Sigmoid colon (tissue), 7 donors: Measurements from ENCODE around the gene POMC. TPM values are rescaled to one million over a fixed set of nuclear protein-coding genes. Genes with fewer than 3 reads are reported as not detected.
"Not testable (repeated sequence)": the region's sequence is repeated elsewhere in the genome, so short reads cannot be mapped to it uniquely, and the experiment has no call there.

Source experiments
- DNase-seq: peaks from one replicate; pipeline ENCODE4 v3.0.0-alpha.2; 2019
- H3K27ac ChIP-seq, 4 donors: fragments of 200-600 bp; sonication (generic); one replicate each; pipeline ENCODE4 v1.5.1; 2016 to 2019; ENCODE audit warnings: mild to moderate bottlenecking in 1 of 4
- H3K27me3 ChIP-seq, 3 donors: fragments of 200-600 bp; sonication (generic); one replicate each; pipeline ENCODE4 v1.5.1; 2019; ENCODE audit warnings: mild to moderate bottlenecking in 1 of 3
- H3K36me3 ChIP-seq, 4 donors: fragments of 200-600 bp; sonication (generic); one replicate each; pipeline ENCODE4 v1.5.1; 2016 to 2019
- H3K4me1 ChIP-seq, 4 donors: fragments of 200-600 bp; sonication (generic); one replicate each; pipeline ENCODE4 v1.5.1; 2017 to 2019
- H3K4me3 ChIP-seq, 4 donors: fragments of 200-600 bp; sonication (generic); one replicate each; pipeline ENCODE4 v1.5.1; 2017 to 2019; ENCODE audit warnings: mild to moderate bottlenecking in 2 of 4, moderate library complexity in 1 of 4
- H3K9me3 ChIP-seq, 4 donors: fragments of 200-600 bp in 3 of 4; sonication (generic) in 3 of 4; one replicate each; pipeline versions ENCODE4 v1.5.1 to v1.6.1; 2013 to 2019
- EP300 ChIP-seq, 4 donors: sonication (generic); formaldehyde crosslinking; IDR thresholded peaks; one replicate each; pipeline ENCODE4 v1.6.1; 2017; ENCODE audit warnings: antibody characterized with exemption in 4 of 4
- POLR2A ChIP-seq, 2 donors: fragments of 450-650 bp; IDR thresholded peaks; one replicate each; pipeline ENCODE4 v1.6.1; 2016; ENCODE audit warnings: antibody characterized with exemption in 2 of 2, mild to moderate bottlenecking in 2 of 2, moderate library complexity in 2 of 2
- POLR2AphosphoS5 ChIP-seq, 4 donors: sonication (generic); formaldehyde crosslinking; IDR thresholded peaks; one replicate each; pipeline ENCODE4 v1.6.1; 2017; ENCODE audit warnings: antibody characterized with exemption in 4 of 4
- WGBS, 2 donors: extraction: QIAGEN DNeasy Blood & Tissue Kit; methylation state at CpG; one replicate each; pipeline ENCODE4 v1.1.7; 2013; 5-methylcytosine and 5-hydroxymethylcytosine counted together
- intact Hi-C: fragments of 100-400 bp; cut with DNase I; formaldehyde crosslinking; loops from one replicate; pipeline ENCODE4 v1.15.1; 2023
- polyA plus RNA-seq, 3 donors: library from polyadenylated mRNA; stranded (reverse); fragments of 200-250 nt; gene quantifications; one replicate each; pipeline ENCODE4 v1.2.3, GENCODE V29; 2013
- total RNA-seq, 4 donors: library from RNA; depleted of rRNA; stranded (reverse); fragments of >200 nt; gene quantifications; one replicate each; pipeline ENCODE4 v1.1.0, GENCODE V29; 2016
- TF ChIP-seq, protein P1 (sequence below), 4 experiments: fragments of 450-650 bp in 3 of 4; fragments of 200-600 bp in 1 of 4; IDR thresholded peaks; one replicate each; pipeline ENCODE4 v1.5.1; 2016 to 2019; ENCODE audit warnings: antibody characterized with exemption in 4 of 4, mild to moderate bottlenecking in 3 of 4, moderate library complexity in 2 of 4
- donor health status: healthy with polysubstance abuse.
- donor health status: Bipolar disorder and iron deficiency.
- donor health status: healthy.

POMC gene
- total and polyA plus RNA-seq, 7 donors: 0.69 to 34.2 (median 18.1) TPM

DNA sequence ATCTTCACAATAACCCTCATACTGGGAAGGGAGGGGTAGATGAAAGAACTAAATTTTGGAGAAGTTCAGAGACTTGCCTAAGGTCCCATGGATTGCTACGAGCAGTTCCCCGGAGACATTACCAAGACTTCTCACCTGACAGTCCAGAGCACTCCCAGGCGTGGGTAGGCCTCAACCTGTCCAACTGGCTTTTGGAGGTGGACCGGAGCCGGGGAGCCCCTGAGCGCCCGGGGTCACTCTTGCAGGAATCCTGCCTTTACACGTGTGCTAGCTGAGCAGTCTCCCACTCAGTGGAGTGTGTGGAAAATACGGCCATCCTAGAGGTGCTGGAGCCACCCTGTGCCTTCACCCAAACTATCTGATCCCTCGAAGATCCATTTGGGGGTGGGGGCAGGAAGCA lies 8.0 kb downstream of the POMC start:
- intact Hi-C loops: no loop called here

GRCh38 chr2:25159949-25160348 lies 8.4 kb downstream of the POMC start:
- H3K27me3 ChIP-seq: peaks cover 0 to 21% (median 6%) of the 10 kb centered on the region in 3 donors
- no peak overlapping the region for H3K4me3 ChIP-seq
- 76 to 82% methylated on average over 8 of the region's 8 CpGs for WGBS, 2 donors
- no peaks in the 10 kb centered on the region for H3K9me3 ChIP-seq
- H3K27ac ChIP-seq: no peak overlapping the region
- H3K36me3 ChIP-seq: no peaks in the 10 kb centered on the region
- no peak for DNase-seq
- no peak for TF ChIP-seq POLR2A (IDR thresholded peaks at IDR 0.05)
- no peak for TF ChIP-seq EP300 (IDR thresholded peaks at IDR 0.05)
- no peak for TF ChIP-seq POLR2AphosphoS5 (IDR thresholded peaks at IDR 0.05)
- TF ChIP-seq, protein P1, sequence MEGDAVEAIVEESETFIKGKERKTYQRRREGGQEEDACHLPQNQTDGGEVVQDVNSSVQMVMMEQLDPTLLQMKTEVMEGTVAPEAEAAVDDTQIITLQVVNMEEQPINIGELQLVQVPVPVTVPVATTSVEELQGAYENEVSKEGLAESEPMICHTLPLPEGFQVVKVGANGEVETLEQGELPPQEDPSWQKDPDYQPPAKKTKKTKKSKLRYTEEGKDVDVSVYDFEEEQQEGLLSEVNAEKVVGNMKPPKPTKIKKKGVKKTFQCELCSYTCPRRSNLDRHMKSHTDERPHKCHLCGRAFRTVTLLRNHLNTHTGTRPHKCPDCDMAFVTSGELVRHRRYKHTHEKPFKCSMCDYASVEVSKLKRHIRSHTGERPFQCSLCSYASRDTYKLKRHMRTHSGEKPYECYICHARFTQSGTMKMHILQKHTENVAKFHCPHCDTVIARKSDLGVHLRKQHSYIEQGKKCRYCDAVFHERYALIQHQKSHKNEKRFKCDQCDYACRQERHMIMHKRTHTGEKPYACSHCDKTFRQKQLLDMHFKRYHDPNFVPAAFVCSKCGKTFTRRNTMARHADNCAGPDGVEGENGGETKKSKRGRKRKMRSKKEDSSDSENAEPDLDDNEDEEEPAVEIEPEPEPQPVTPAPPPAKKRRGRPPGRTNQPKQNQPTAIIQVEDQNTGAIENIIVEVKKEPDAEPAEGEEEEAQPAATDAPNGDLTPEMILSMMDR (IDR thresholded peaks at IDR 0.05): no peak
- intact Hi-C loops: no loop called here
- peaks cover 0 to 9% (median 8%) of the 10 kb centered on the region in 4 donors for H3K4me1 ChIP-seq

More for the DNA sequence above, 8.0 kb downstream of the POMC start:
- no peak for TF ChIP-seq POLR2AphosphoS5 (IDR thresholded peaks at IDR 0.05)
- Histone ChIP-seq H3K4me3 (no peak overlapping the region), H3K27me3 (peaks cover 0 to 25% (median 6%) of the 10 kb centered on the region in 3 donors), H3K9me3 (no peaks in the 10 kb centered on the region), H3K4me1 (peaks cover 0 to 9% (median 8%) of the 10 kb centered on the region in 4 donors), H3K27ac (no peak overlapping the region), H3K36me3 (no peaks in the 10 kb centered on the region)
- DNase-seq: no peak
- 95 to 97% methylated on average over 10 of the region's 10 CpGs for WGBS, 2 donors

DNA sequence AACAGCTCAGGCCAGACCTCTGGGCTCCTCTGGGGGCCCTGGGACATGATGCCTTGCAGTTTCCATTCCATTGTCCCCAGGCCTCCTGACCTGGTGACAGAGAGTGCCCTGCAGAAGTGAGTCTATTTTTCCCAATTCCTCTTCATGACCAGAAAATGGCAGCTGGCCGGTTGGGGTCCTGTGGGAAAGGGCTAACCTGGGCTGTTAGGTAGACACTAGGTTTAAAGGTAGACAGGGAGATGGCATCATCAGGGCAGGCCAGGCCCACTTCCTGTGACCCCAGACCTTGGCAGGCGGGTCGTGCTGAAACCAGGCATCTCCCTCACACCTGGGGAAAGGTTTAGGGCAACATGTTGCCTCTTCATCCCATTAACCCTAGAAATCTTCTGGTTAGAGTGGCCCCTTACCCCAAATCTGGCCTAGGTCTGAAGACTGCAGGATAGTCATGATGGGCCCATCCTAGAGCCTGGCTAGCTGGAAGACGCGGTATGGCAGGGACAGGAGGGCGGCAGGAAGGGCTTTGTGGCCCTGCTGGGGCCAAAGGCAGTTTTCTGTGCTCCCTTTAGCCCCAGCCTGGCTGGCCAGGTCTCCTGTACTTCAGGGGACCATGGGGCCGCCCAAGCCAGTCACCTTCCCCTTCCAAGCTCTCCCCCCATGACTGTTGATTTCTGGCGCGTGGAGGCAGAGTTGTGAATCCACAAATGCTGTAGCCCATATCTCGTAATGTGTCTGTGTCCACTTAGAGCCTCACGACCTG lies 10.1 kb downstream of the POMC start:
- WGBS, 2 donors: 94 to 95% methylated on average over 11 of the region's 11 CpGs
- intact Hi-C loops: no loop called here
- H3K4me3 ChIP-seq: no peak overlapping the region
- H3K27ac ChIP-seq: no peak overlapping the region
- H3K36me3 ChIP-seq: no peaks in the 10 kb centered on the region
- H3K4me1 ChIP-seq: peaks cover 0 to 9% (median 8%) of the 10 kb centered on the region in 4 donors
- H3K27me3 ChIP-seq: peaks cover 0 to 7% (median 0%) of the 10 kb centered on the region in 3 donors
- no peak for DNase-seq
- TF ChIP-seq POLR2AphosphoS5 (IDR thresholded peaks at IDR 0.05) (no peak), EP300 (IDR thresholded peaks at IDR 0.05) (no peak), POLR2A (IDR thresholded peaks at IDR 0.05) (no peak)
- TF ChIP-seq, protein P1 (IDR thresholded peaks at IDR 0.05): no peak
- no peaks in the 10 kb centered on the region for H3K9me3 ChIP-seq

DNA sequence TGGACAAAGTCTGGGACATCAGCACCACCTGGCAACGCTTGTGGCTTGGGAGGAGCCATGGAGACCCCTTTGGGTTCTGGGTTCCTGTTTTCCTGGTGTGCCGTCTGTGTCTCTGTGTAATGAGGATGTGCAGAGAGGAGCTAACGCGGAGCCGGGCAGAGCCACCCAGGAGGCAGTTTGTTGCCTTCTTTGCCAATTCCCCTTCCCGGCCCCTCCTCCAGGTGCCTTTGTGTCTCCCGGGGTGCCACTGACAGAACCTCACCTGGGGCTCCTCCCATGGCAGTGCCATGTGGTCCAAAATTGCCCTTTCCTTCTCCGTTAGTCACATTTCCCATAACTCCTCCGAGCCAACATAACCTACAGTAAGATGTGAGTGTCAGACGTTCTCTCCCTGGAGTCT lies 13.0 kb downstream of the POMC start:
- DNase-seq: no peak
- H3K27ac ChIP-seq: no peak overlapping the region
- no peaks in the 10 kb centered on the region for H3K4me1 ChIP-seq
- WGBS, 2 donors: 85 to 89% methylated on average over 10 of the region's 10 CpGs
- H3K36me3 ChIP-seq: no peaks in the 10 kb centered on the region
- intact Hi-C loops: no loop called here
- no peak for TF ChIP-seq EP300 (IDR thresholded peaks at IDR 0.05)
- no peak for TF ChIP-seq POLR2A (IDR thresholded peaks at IDR 0.05)
- TF ChIP-seq, protein P1 (IDR thresholded peaks at IDR 0.05): no peak
- no peak for TF ChIP-seq POLR2AphosphoS5 (IDR thresholded peaks at IDR 0.05)
- no peak overlapping the region for H3K4me3 ChIP-seq
- H3K9me3 ChIP-seq: no peaks in the 10 kb centered on the region
- H3K27me3 ChIP-seq: no peaks in the 10 kb centered on the region

DNA sequence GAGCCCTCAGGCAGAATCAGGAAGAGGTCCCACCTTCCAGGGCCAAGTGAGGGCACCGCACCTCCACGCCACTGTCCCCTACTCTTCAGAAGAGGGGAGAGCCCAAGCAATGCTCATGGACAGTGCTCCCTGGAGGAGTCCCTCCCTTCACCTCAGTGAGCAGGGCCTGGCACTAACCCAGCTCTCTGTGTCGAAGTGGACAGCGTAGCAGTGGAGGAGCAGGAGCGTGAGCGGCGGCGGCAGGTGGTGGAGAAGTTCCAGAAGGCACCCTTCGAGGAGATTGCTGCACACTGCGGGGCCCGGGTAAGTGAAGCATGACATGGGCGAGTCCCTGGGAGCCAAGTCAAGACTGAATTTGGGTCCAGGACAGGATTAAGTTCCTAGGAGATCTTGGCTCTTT lies 16.7 kb downstream of the POMC start:
- intact Hi-C loops: no loop called here
- 90 to 91% methylated on average over 12 of the region's 12 CpGs for WGBS, 2 donors

DNA sequence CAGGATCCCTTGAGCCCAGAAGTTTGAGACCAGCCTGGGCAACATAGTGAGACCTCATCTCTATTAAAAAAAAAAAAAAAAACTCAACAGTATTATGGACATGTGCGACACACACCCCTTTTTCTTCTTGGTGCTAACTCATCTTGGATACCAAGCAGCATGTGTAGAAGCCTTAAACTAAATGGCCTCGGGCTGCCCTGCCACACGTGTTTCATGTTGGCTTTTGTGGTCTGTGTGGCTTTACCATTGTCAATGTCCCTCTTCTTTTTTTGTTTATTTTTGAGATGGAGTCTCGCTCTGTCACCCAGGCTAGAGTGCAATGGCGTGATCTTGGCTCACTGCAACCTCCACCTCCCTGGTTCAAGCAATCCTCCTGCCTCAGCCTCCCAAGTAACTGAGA lies 17.4 kb downstream of the POMC start:
- H3K36me3 ChIP-seq, H3K27me3 ChIP-seq, DNase-seq, intact Hi-C loops, H3K4me3 ChIP-seq, H3K9me3 ChIP-seq, H3K27ac ChIP-seq, H3K4me1 ChIP-seq: not testable (repeated sequence)
- 83 to 90% methylated on average over 5 of the region's 5 CpGs for WGBS, 2 donors

More for the DNA sequence above, 16.7 kb downstream of the POMC start:
- Histone ChIP-seq H3K27ac (no peak overlapping the region), H3K9me3 (no peaks in the 10 kb centered on the region), H3K4me1 (no peaks in the 10 kb centered on the region), H3K27me3 (no peaks in the 10 kb centered on the region), H3K4me3 (no peak overlapping the region), H3K36me3 (no peaks in the 10 kb centered on the region)
- DNase-seq: no peak
- no peak for TF ChIP-seq EP300 (IDR thresholded peaks at IDR 0.05)
- TF ChIP-seq POLR2A (IDR thresholded peaks at IDR 0.05): no peak
- no peak for TF ChIP-seq POLR2AphosphoS5 (IDR thresholded peaks at IDR 0.05)
- TF ChIP-seq, protein P1 (IDR thresholded peaks at IDR 0.05): no peak
